Duodenal mucosa (tissue), 2 donors: ENCODE data around the gene GPR156.
"Not testable (repeated sequence)": the region's sequence is repeated elsewhere in the genome, so short reads cannot be mapped to it uniquely, and the experiment has no call there.

Experiments
- H3K27ac ChIP-seq: one replicate; pipeline ENCODE4 v1.7.0; 2013; ENCODE audit warnings: low read depth, low read length
- H3K27me3 ChIP-seq, 2 donors: one replicate each; pipeline ENCODE4 v1.7.0; 2013; ENCODE audit warnings: low read length in 2 of 2, control low read depth in 1 of 2; ENCODE audit not compliant: insufficient read depth in 2 of 2, control insufficient read depth in 1 of 2
- H3K36me3 ChIP-seq, 2 donors: one replicate each; pipeline ENCODE4 v1.7.0; 2013; ENCODE audit warnings: low read length in 2 of 2, control low read depth in 1 of 2; ENCODE audit not compliant: insufficient read depth in 2 of 2, control insufficient read depth in 1 of 2
- H3K4me1 ChIP-seq, 2 donors: one replicate each; pipeline ENCODE4 v1.7.0; 2013; ENCODE audit warnings: low read length in 2 of 2, control low read depth in 1 of 2; ENCODE audit not compliant: insufficient read depth in 2 of 2, control insufficient read depth in 1 of 2
- H3K4me3 ChIP-seq, 2 donors: one replicate each; pipeline ENCODE4 v1.7.0; 2013; ENCODE audit warnings: low read length in 2 of 2, low read depth in 1 of 2
- H3K9ac ChIP-seq, 2 donors: one replicate each; pipeline ENCODE4 v1.7.0; 2013; ENCODE audit warnings: low read length in 2 of 2, low read depth in 1 of 2
- H3K9me3 ChIP-seq, 2 donors: one replicate each; pipeline ENCODE4 v1.7.0; 2013; ENCODE audit warnings: low read length in 2 of 2, control low read depth in 1 of 2; ENCODE audit not compliant: control insufficient read depth in 1 of 2

GPR156 gene

GRCh38 chr3:120284747-120285507 is at the start of gene GPR156:
GPR156 (minus strand) TSS chr3:120285222; CDS start chr3:120244098, 41,124 bp downstream.
- Histone ChIP-seq H3K9me3 (no peaks in the 10 kb centered on the region), H3K27ac (no peak within 1 kb of the TSS), H3K4me1 (no peaks in the 10 kb centered on the region), H3K9ac (no peak within 1 kb of the TSS), H3K36me3 (no peaks in the 10 kb centered on the region), H3K27me3 (peaks cover 17 to 29% of the 10 kb centered on the region in 2 donors), H3K4me3 (peak within 1 kb of the TSS; percentile 38 to 51)

DNA sequence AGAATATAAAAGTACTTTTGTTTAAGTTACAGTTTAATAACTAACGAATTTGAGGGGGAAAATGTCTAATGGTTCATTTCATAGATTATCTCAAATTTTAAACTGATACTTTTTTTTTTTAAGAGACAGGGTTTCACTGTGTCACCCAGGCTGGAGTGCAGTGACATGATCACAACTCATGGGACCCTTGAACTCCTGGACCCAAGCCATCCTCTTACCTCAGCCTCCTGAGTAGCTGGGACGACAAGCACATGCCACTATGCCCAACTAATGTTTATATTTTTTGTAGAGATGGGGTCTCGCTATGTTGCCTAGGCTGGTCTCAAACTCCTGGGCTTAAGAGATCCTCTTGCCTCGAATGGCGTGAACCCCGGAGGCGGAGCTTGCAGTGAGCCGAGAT is 47.6 kb upstream of the GPR156 start:
- Histone ChIP-seq H3K9me3 (no peaks in the 10 kb centered on the region), H3K4me1 (peaks cover 0 to 7% of the 10 kb centered on the region in 2 donors), H3K36me3 (peaks cover 23 to 35% of the 10 kb centered on the region in 2 donors), H3K4me3 (no peak overlapping the region), H3K27me3 (no peaks in the 10 kb centered on the region), H3K27ac (no peak overlapping the region), H3K9ac (no peak overlapping the region)

GRCh38 chr3:120331076-120331475 is 46.1 kb upstream of the GPR156 start:
- Histone ChIP-seq H3K27ac (no peak overlapping the region), H3K27me3 (no peaks in the 10 kb centered on the region), H3K4me1 (peaks cover 0 to 7% of the 10 kb centered on the region in 2 donors), H3K4me3 (no peak overlapping the region), H3K9me3 (no peaks in the 10 kb centered on the region), H3K36me3 (peaks cover 23 to 35% of the 10 kb centered on the region in 2 donors), H3K9ac (no peak overlapping the region)

DNA sequence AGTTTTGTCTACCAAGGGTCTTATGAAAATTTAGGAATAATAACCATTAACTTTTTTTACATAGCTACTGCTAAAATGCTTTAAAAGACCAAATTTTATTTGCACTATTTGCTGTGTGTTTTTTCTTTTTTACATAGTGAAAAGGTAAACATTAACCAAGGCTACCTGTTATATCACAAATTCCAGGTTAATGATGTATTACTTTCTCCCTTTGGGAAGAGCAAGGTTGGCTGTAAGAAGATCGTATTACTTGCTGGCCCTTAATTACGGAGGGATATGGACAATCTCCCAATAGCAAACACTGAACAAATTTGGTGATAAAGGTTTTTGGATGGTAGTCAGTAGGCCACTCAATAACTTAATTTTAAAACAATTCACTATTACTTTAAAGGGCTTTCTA is 41.8 kb upstream of the GPR156 start:
- H3K4me1 ChIP-seq = no peaks in the 10 kb centered on the region
- no peak overlapping the region for H3K4me3 ChIP-seq
- H3K27ac ChIP-seq = no peak overlapping the region
- H3K9ac ChIP-seq = no peak overlapping the region
- peaks cover 16 to 28% of the 10 kb centered on the region in 2 donors for H3K36me3 ChIP-seq
- no peaks in the 10 kb centered on the region for H3K27me3 ChIP-seq
- no peaks in the 10 kb centered on the region for H3K9me3 ChIP-seq

- H3K36me3 ChIP-seq = peaks cover 2 to 13% of the 10 kb centered on the region in 2 donors
- no peaks in the 10 kb centered on the region for H3K27me3 ChIP-seq
- H3K4me3 ChIP-seq = no peak overlapping the region
- H3K4me1 ChIP-seq = no peaks in the 10 kb centered on the region
- H3K9me3 ChIP-seq = peaks cover 0 to 3% of the 10 kb centered on the region in 2 donors
- no peak overlapping the region for H3K27ac ChIP-seq
- no peak overlapping the region for H3K9ac ChIP-seq
These were observed 39.2 kb upstream of the GPR156 start for GRCh38 chr3:120324190-120324589.

GRCh38 chr3:120323761-120324160 is 38.7 kb upstream of the GPR156 start:
- not testable (repeated sequence) for H3K4me3 ChIP-seq, H3K27ac ChIP-seq, H3K27me3 ChIP-seq, H3K4me1 ChIP-seq, H3K9ac ChIP-seq, H3K9me3 ChIP-seq
- peaks cover 2 to 13% of the 10 kb centered on the region in 2 donors for H3K36me3 ChIP-seq

GRCh38 chr3:120311863-120312794 is 27.1 kb upstream of the GPR156 start:
- H3K9me3 ChIP-seq = peaks cover 0 to 3% of the 10 kb centered on the region in 2 donors
- no peaks in the 10 kb centered on the region for H3K27me3 ChIP-seq
- no peak overlapping the region for H3K4me3 ChIP-seq
- H3K27ac ChIP-seq = no peak overlapping the region
- H3K36me3 ChIP-seq = no peaks in the 10 kb centered on the region
- H3K9ac ChIP-seq = no peak overlapping the region
- H3K4me1 ChIP-seq = no peaks in the 10 kb centered on the region

DNA sequence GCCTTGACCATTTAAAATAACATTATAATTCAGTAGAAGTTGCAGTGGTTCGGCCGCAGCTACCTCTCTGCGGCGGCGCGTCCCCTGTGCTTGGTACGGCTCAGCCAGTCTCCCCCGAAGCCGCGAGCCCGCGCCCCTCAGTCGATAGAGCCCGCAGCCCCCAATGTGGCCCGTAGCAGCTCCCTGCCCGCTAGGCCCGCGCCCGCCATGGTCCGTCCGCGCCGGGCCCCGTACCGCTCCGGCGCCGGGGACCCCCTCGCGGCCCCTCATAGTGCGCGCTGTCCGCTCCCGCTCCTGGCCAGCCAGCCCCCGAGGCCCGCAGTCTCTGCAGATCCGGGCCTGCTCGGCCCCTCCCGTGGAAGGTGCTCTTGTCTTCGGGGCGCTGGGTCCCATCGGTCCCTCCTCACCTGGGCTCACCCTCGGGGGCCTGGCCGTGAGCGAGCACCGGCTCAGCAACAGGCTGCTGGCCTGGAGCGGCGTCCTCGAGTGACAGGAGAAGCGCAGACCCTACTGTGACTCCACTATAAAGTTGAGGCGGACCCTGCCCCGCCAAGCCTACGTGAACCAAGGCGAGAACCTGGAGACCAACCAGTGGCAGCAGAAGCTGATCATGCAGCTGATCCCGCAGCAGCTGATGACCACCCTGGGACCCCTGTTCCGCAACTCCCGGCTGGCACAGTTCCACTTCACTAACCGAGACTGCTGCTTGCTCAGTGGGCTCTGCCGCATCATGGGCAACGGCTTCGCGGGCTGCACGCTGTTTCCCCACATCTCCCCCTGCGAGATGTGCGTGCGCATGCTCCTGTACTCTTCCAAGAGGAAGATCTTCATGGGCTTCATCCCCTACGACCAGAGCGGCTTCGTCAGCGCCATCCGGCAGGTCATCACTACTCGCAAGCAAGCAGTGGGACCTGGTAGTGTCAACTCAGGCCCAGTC is 21.8 kb upstream of the GPR156 start:
- Histone ChIP-seq H3K9me3 (no peaks in the 10 kb centered on the region), H3K27ac (no peak overlapping the region), H3K4me3 (no peak overlapping the region), H3K27me3 (no peaks in the 10 kb centered on the region), H3K36me3 (no peaks in the 10 kb centered on the region), H3K4me1 (no peaks in the 10 kb centered on the region), H3K9ac (no peak overlapping the region)

GRCh38 chr3:120304616-120305015 is 19.6 kb upstream of the GPR156 start:
- H3K4me1 ChIP-seq = no peaks in the 10 kb centered on the region
- no peak overlapping the region for H3K4me3 ChIP-seq
- no peak overlapping the region for H3K9ac ChIP-seq
- no peaks in the 10 kb centered on the region for H3K9me3 ChIP-seq
- H3K36me3 ChIP-seq = no peaks in the 10 kb centered on the region
- no peaks in the 10 kb centered on the region for H3K27me3 ChIP-seq
- no peak overlapping the region for H3K27ac ChIP-seq
